OCI-LY7 (cell line): Measurements from ENCODE around the gene A2M. TPM values are rescaled to one million over a fixed set of nuclear protein-coding genes. Genes with fewer than 3 reads are reported as not detected.

ENCODE experiments used
- BruUV-seq: library from RNA; stranded (reverse); fragments of 400-500 nt; replicated peaks from 2 replicates; lab custom pipeline; 2021; lab: Mats Ljungman, UMichigan
- CTCF ChIA-PET: fragments of 300-600 bp; sonication (Branson Sonifier 250); formaldehyde crosslinking; loops from one replicate; lab custom pipeline; 2022; ENCODE audit warnings: antibody characterized with exemption; ENCODE audit not compliant: unreplicated experiment; lab: Charles Lee
- POLR2A ChIA-PET: fragments of 300-600 bp; sonication (Branson Sonifier 250); formaldehyde crosslinking; loops from one replicate; lab custom pipeline; 2022; ENCODE audit warnings: antibody characterized with exemption; lab: Charles Lee
- DNase-seq: peaks from one replicate; pipeline ENCODE4 v3.0.0-alpha.2; 2015; ENCODE audit warnings: low spot score
- H2AFZ ChIP-seq: fragments of 200-600 bp; sonication (generic), shearing (Covaris generic); 2 replicates; pipeline ENCODE4 v1.6.1; 2014; ENCODE audit warnings: mild to moderate bottlenecking, antibody characterized with exemption, low read length, moderate library complexity
- H3K27ac ChIP-seq: fragments of 200-600 bp; sonication (generic); 2 replicates; pipeline ENCODE4 v1.5.1; 2014; ENCODE audit warnings: mixed run types, low read depth, mild to moderate bottlenecking, moderate library complexity, low read length, inconsistent platforms; ENCODE audit not compliant: poor library complexity, severe bottlenecking
- H3K36me3 ChIP-seq: fragments of 200-600 bp; sonication (generic); 2 replicates; pipeline ENCODE4 v1.6.1; 2014; ENCODE audit warnings: mild to moderate bottlenecking, antibody characterized with exemption, low read length, moderate library complexity, mixed read lengths; ENCODE audit not compliant: insufficient read depth
- H3K4me1 ChIP-seq: fragments of 200-600 bp; sonication (generic); 2 replicates; pipeline ENCODE4 v1.5.1; 2014; ENCODE audit warnings: mild to moderate bottlenecking, low read length; ENCODE audit not compliant: insufficient read depth, poor library complexity, severe bottlenecking
- H3K4me2 ChIP-seq: fragments of 200-600 bp; sonication (generic); 2 replicates; pipeline ENCODE4 v1.6.1; 2014; ENCODE audit warnings: mild to moderate bottlenecking, low read length
- H3K4me3 ChIP-seq: fragments of 200-600 bp; sonication (generic); 2 replicates; pipeline ENCODE4 v1.5.1; 2014; ENCODE audit warnings: mild to moderate bottlenecking, low read depth, low read length; ENCODE audit not compliant: poor library complexity, severe bottlenecking
- H3K79me2 ChIP-seq: fragments of 200-600 bp; sonication (generic); 2 replicates; pipeline ENCODE4 v1.6.1; 2016; ENCODE audit warnings: low read depth, mild to moderate bottlenecking, low read length, moderate library complexity, mixed read lengths; ENCODE audit not compliant: insufficient read depth
- H3K9me2 ChIP-seq: fragments of 200-600 bp; sonication (generic); 2 replicates; pipeline ENCODE4 v1.6.1; 2016; ENCODE audit warnings: mild to moderate bottlenecking, low read length, mixed read lengths; ENCODE audit not compliant: insufficient read depth
- H3K9me3 ChIP-seq: fragments of 200-600 bp; sonication (generic); 2 replicates; pipeline ENCODE4 v1.6.1; 2014; ENCODE audit warnings: mild to moderate bottlenecking, mixed run types, low read length, mixed read lengths
- H4K20me1 ChIP-seq: fragments of 200-600 bp; sonication (generic); 2 replicates; pipeline ENCODE4 v1.6.1; 2014; ENCODE audit warnings: mild to moderate bottlenecking, antibody characterized with exemption, low read length, moderate library complexity, mixed read lengths; ENCODE audit not compliant: insufficient read depth
- EZH2phosphoT487 ChIP-seq: fragments of 200-600 bp; sonication (generic); IDR thresholded peaks from 2 replicates; pipeline ENCODE4 v1.6.1; 2018; ENCODE audit warnings: low read depth, borderline replicate concordance, mild to moderate bottlenecking, mixed run types, antibody characterized with exemption, low read length, moderate library complexity, mixed read lengths
- intact Hi-C: fragments of 100-400 bp; cut with micrococcal nuclease; formaldehyde crosslinking; loops from one replicate; pipeline ENCODE4 v1.10.0; 2022; ENCODE audit not compliant: unreplicated experiment
- total RNA-seq, 2 experiments: library from RNA; depleted of rRNA in 1 of 2; stranded (reverse); fragments of >200 nt in 1 of 2; shearing (Covaris generic) in 1 of 2; gene quantifications; 2 replicates each; pipeline ENCODE4 v1.2.3, GENCODE V29; 2014 to 2022
- TF ChIP-seq, protein P1 (sequence below): fragments of 200-600 bp; sonication (generic); conservative IDR thresholded peaks from 2 replicates; pipeline ENCODE4 v1.5.1; 2014; ENCODE audit warnings: mild to moderate bottlenecking, antibody characterized with exemption, low read length, moderate library complexity, mixed read lengths

The A2M gene
- total RNA-seq, 2 experiments from 2014 or later, result not detected

DNA sequence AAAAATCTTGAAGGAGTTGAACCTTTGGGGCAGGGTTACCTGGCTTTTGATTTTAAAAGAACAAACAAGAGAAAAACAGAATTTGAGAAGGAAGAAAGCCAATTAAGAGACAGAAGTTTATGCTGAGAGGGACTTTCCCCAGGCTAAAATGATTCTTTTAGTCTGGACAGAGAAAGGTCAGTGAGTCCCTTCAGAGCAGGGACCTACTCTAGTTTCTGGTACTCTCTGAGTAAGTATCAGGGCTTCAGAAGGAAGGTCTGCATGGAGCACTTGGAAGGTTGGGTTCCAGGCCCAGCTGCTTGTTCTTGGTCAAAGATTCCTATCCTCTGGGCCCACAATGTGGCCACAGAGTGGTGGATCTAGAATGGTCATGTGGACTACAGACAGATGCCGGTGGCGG lies 66.8 kb downstream of the A2M start:
- H4K20me1 ChIP-seq, result no peaks in the 10 kb centered on the region
- ChIA-PET POLR2A (interaction anchor here (0.7 to 1.4 kb wide), 3 partner anchors 12 to 217 kb away, joined by 3 to 6 read pairs (median 4); no protein-coding TSS in a partner anchor), CTCF (interaction anchor here (1.0 to 1.7 kb wide), 2 partner anchors 10 to 12 kb away, joined by 4 to 5 read pairs; no protein-coding TSS in a partner anchor)
- no peak overlapping the region for H2AFZ ChIP-seq
- no peak overlapping the region for H3K27ac ChIP-seq
- no peak for DNase-seq
- no peaks in the 10 kb centered on the region for H3K4me1 ChIP-seq
- H3K9me2 ChIP-seq, result no peaks in the 10 kb centered on the region
- H3K4me2 ChIP-seq, result no peak overlapping the region
- BruUV-seq, result no TSS peak
- intact Hi-C loops, result no loop called here
- no peaks in the 10 kb centered on the region for H3K79me2 ChIP-seq
- no peak overlapping the region for H3K4me3 ChIP-seq
- no peaks in the 10 kb centered on the region for H3K36me3 ChIP-seq
- TF ChIP-seq, protein P1, sequence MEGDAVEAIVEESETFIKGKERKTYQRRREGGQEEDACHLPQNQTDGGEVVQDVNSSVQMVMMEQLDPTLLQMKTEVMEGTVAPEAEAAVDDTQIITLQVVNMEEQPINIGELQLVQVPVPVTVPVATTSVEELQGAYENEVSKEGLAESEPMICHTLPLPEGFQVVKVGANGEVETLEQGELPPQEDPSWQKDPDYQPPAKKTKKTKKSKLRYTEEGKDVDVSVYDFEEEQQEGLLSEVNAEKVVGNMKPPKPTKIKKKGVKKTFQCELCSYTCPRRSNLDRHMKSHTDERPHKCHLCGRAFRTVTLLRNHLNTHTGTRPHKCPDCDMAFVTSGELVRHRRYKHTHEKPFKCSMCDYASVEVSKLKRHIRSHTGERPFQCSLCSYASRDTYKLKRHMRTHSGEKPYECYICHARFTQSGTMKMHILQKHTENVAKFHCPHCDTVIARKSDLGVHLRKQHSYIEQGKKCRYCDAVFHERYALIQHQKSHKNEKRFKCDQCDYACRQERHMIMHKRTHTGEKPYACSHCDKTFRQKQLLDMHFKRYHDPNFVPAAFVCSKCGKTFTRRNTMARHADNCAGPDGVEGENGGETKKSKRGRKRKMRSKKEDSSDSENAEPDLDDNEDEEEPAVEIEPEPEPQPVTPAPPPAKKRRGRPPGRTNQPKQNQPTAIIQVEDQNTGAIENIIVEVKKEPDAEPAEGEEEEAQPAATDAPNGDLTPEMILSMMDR, result no peak
- no peak for TF ChIP-seq EZH2phosphoT487
- no peaks in the 10 kb centered on the region for H3K9me3 ChIP-seq

DNA sequence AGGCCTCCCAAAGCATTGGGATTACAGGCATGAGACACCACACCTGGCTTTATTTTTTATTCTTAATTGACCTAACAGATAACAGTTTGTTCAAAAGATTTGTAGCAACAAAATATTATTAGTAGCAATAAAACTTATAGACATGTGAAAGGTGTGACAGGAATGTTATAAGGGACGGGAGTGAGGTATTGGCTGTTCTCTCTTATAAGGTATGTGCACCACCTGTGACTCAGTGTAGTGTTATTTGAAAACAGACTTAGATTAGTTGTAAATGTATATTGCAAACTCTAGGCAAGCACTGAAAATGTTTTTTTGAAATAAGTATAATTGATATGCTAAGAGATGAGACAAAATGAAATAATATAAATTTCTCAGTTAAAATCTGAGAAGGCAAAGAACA lies 68.6 kb downstream of the A2M start:
- Histone ChIP-seq H3K36me3 (no peaks in the 10 kb centered on the region), H3K9me2 (no peaks in the 10 kb centered on the region), H3K4me3 (no peak overlapping the region), H3K79me2 (no peaks in the 10 kb centered on the region), H3K27ac (no peak overlapping the region), H3K4me1 (no peaks in the 10 kb centered on the region), H4K20me1 (no peaks in the 10 kb centered on the region), H2AFZ (no peak overlapping the region), H3K4me2 (no peak overlapping the region), H3K9me3 (no peaks in the 10 kb centered on the region)
- CTCF ChIA-PET, result no interaction called here
- no peak for DNase-seq
- TF ChIP-seq EZH2phosphoT487, result no peak
- TF ChIP-seq, protein P1, result no peak
- POLR2A ChIA-PET, result no interaction called here
- BruUV-seq, result no TSS peak
- intact Hi-C loops, result no loop called here

DNA sequence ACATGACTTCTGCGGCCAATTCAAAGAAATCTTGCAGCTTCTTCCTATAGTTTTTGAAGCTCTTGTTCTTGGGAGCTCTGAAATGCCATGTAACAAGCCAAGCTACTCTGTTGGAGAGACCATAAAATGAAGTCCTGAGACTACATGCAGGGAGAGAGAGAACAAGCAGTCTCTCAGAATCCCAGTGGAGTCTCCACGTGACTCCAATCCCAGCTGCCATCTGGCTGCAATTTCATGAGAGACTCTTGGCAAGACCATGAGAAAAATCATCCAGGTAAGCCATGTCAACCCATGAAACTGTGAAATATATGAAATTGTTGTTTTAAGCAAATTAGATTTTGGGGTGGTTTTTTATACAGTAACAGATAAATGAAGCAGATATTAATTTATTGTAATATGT lies 72.0 kb downstream of the A2M start:
- Histone ChIP-seq H3K4me3 (no peak overlapping the region), H3K4me1 (no peaks in the 10 kb centered on the region), H3K79me2 (no peaks in the 10 kb centered on the region), H3K9me3 (no peaks in the 10 kb centered on the region), H4K20me1 (0 out of 2 replicates have a peak, but pooled peaks cover 3% of the 10 kb centered on the region), H3K27ac (no peak overlapping the region), H3K36me3 (no peaks in the 10 kb centered on the region), H3K4me2 (no peak overlapping the region), H3K9me2 (no peaks in the 10 kb centered on the region), H2AFZ (no peak overlapping the region)
- no peak for DNase-seq
- TF ChIP-seq, protein P1, result no peak
- no peak for TF ChIP-seq EZH2phosphoT487
- CTCF ChIA-PET, result no interaction called here
- POLR2A ChIA-PET, result interaction anchor here (0.7 kb wide), 1 partner anchor 190 kb away, joined by 3 read pairs; no protein-coding TSS in a partner anchor
- intact Hi-C loops, result no loop called here
- no TSS peak for BruUV-seq
